ACC112 (cell line): ENCODE measurements around the gene TERC.
A peak's percentile ranks its signal among the peaks of the same experiment; 100 is the strongest.

Source experiments
- H2AFZ ChIP-seq: fragments of 200-600 bp; sonication (generic); one replicate; pipeline ENCODE4 v1.6.0; 2017; ENCODE audit warnings: antibody characterized with exemption, low read length; ENCODE audit not compliant: unreplicated experiment
- H3K27ac ChIP-seq: fragments of 200-600 bp; sonication (generic); 2 replicates; pipeline ENCODE4 v1.5.1; 2014; ENCODE audit warnings: low read depth, mild to moderate bottlenecking, antibody characterized with exemption, low read length, moderate library complexity
- H3K27me3 ChIP-seq: fragments of 200-600 bp; sonication (generic); 2 replicates; pipeline ENCODE4 v1.6.1; 2014; ENCODE audit warnings: mild to moderate bottlenecking, antibody characterized with exemption, low read length, moderate library complexity, mixed read lengths; ENCODE audit not compliant: insufficient read depth
- H3K36me3 ChIP-seq: fragments of 200-600 bp; sonication (generic); 2 replicates; pipeline ENCODE4 v1.6.1; 2016; ENCODE audit warnings: mild to moderate bottlenecking, antibody characterized with exemption, low read length, moderate library complexity, mixed read lengths; ENCODE audit not compliant: insufficient read depth
- H3K4me1 ChIP-seq: fragments of 200-600 bp; sonication (generic); one replicate; pipeline ENCODE4 v1.6.1; 2016; ENCODE audit warnings: low read length, mixed read lengths; ENCODE audit not compliant: insufficient read depth, unreplicated experiment, control insufficient read depth
- H3K4me3 ChIP-seq: fragments of 200-600 bp; sonication (generic); 2 replicates; pipeline ENCODE4 v1.5.1; 2014; ENCODE audit warnings: mild to moderate bottlenecking, low read depth, low read length
- H3K79me2 ChIP-seq: fragments of 200-600 bp; sonication (generic); one replicate; pipeline ENCODE4 v1.6.0; 2016; ENCODE audit warnings: low read length; ENCODE audit not compliant: control insufficient read depth, unreplicated experiment, insufficient read depth

TERC gene

DNA sequence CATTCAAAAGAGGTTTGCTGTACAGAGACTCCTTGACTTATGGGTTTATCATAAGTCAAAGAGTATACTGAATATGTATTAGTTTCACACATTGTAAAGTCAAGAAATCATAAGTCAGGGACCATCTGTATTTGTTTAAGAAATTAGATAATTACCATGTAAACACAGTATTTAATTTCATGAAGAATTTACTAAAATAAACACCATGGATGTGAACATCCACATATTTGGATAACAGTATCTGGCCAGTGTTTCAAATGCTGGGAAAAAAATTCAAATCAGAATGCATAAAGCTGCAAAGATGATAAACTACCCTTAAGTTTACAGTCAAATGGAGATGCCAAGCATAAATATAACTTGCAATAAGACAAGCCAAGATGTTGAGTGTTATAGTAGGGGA, 25.4 kb upstream of the TERC start:
- Histone ChIP-seq H3K4me3 (no peak overlapping the region), H2AFZ (no peak overlapping the region), H3K27ac (no peak overlapping the region), H3K27me3 (no peaks in the 10 kb centered on the region), H3K4me1 (peaks cover 10% of the 10 kb centered on the region), H3K79me2 (no peaks in the 10 kb centered on the region), H3K36me3 (peaks cover 48% of the 10 kb centered on the region)

DNA sequence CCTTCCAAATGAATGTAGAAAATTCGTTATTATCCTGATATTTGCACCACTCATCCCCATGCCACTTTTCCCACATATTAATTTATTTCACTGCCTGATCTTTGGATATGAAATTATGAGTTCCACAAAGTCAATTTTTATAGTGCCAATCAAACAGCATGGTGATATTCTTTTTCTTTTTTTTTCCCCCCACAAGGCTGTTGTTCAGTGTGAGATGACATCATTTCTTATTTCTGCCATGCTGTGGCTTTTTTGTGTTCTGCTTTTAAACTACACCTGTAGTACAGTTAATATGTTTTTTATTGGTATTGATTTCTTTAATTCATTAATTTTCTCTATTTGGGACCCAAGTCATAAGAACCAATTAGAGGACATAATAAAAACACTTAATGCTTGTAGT, 22.9 kb upstream of the TERC start:
- Histone ChIP-seq H3K27me3 (no peaks in the 10 kb centered on the region), H3K4me1 (peaks cover 10% of the 10 kb centered on the region), H3K79me2 (no peaks in the 10 kb centered on the region), H3K4me3 (no peak overlapping the region), H2AFZ (no peak overlapping the region), H3K27ac (no peak overlapping the region), H3K36me3 (peaks cover 50% of the 10 kb centered on the region)

DNA sequence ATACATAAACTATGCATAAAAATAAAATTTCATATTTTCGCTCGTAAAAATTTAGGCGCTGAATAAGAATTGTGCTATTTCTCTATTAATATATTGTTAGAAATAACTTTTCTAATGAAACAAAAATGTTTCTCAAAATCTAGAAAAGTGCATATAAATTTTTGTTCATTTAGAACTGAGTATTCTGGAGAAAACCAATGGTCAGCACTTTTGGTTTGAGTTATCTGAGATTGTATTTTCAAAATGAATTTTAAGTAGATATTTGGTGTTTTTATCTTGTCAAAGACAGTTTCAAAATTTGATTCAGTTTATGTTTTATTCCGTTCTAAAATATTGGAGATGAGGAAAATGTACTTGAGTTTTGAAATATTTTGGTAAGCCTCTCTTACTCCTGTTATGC, 22.3 kb upstream of the TERC start:
- no peaks in the 10 kb centered on the region for H3K79me2 ChIP-seq
- no peak overlapping the region for H3K4me3 ChIP-seq
- H3K36me3 ChIP-seq = peaks cover 46% of the 10 kb centered on the region
- H3K27ac ChIP-seq = no peak overlapping the region
- no peaks in the 10 kb centered on the region for H3K27me3 ChIP-seq
- H2AFZ ChIP-seq = no peak overlapping the region
- H3K4me1 ChIP-seq = peaks cover 10% of the 10 kb centered on the region

DNA sequence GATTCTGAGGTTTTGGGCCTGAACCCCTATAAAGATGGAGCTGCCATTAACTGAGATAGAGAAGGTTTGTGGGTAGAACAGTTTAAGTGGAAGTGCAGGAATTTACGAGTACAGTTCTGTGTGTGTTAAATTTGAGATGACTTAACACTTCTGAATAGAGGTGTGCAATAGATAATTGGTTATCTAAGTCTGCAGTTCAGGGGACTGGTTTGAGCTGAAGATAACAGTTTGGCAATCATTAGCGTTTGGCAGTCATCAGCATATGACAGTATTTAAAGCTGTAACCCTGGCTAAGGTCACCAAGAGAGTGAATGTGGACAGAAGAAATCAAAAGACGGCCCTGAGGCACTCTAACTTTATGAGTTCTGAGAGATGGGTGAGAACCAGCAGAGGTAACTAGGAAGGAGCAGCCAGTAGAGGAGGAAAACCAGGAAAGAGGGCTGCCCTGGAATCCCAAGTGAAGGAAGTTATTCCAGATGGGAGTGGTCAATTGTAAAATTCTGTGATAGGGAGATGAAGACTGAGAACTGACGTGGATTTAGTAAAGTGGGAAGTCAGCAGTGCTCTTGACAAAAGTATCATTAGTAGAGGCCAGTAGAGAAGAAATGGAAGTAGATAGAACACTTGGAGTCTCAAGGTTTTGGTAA, 16.5 kb upstream of the TERC start:
- Histone ChIP-seq H2AFZ (no peak overlapping the region), H3K27ac (no peak overlapping the region), H3K36me3 (peaks cover 61% of the 10 kb centered on the region), H3K79me2 (peaks cover 12% of the 10 kb centered on the region), H3K27me3 (no peaks in the 10 kb centered on the region), H3K4me1 (no peaks in the 10 kb centered on the region), H3K4me3 (no peak overlapping the region)

GRCh38 chr3:169780742-169781141, 15.9 kb upstream of the TERC start:
- peaks cover 61% of the 10 kb centered on the region for H3K36me3 ChIP-seq

GRCh38 chr3:169777822-169778221, 13.0 kb upstream of the TERC start:
- H3K4me1 ChIP-seq = peaks cover 18% of the 10 kb centered on the region
- H2AFZ ChIP-seq = no peak overlapping the region
- H3K4me3 ChIP-seq = no peak overlapping the region
- peaks cover 69% of the 10 kb centered on the region for H3K36me3 ChIP-seq
- peaks cover 39% of the 10 kb centered on the region for H3K79me2 ChIP-seq
- no peak overlapping the region for H3K27ac ChIP-seq
- no peaks in the 10 kb centered on the region for H3K27me3 ChIP-seq

More at GRCh38 chr3:169780742-169781141, 15.9 kb upstream of the TERC start:
- Histone ChIP-seq H3K79me2 (peaks cover 18% of the 10 kb centered on the region), H3K4me3 (no peak overlapping the region), H3K27me3 (no peaks in the 10 kb centered on the region), H3K4me1 (no peaks in the 10 kb centered on the region), H3K27ac (no peak overlapping the region), H2AFZ (no peak overlapping the region)

DNA sequence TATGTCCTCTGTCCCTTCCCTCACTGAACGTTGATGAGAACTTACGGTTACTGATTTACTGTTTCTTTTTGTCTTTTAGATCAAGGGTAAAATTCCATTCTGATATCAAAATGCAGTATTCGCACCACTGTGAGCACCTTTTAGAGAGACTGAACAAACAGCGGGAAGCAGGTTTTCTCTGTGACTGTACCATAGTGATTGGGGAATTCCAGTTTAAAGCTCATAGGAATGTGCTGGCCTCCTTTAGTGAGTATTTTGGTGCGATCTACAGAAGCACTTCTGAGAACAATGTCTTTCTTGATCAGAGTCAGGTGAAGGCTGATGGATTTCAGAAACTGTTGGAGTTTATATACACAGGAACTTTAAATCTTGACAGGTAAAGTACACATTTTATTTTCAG, 9.3 kb upstream of the TERC start:
- Histone ChIP-seq H3K27ac (peak overlapping the region; percentile 92; the same call in 1 of the 2 replicates), H3K4me1 (peaks cover 18% of the 10 kb centered on the region), H3K4me3 (peak overlapping the region; percentile 86), H3K27me3 (no peaks in the 10 kb centered on the region), H3K36me3 (peaks cover 42% of the 10 kb centered on the region), H2AFZ (no peak overlapping the region), H3K79me2 (peaks cover 37% of the 10 kb centered on the region)

GRCh38 chr3:169772897-169773816, 8.3 kb upstream of the TERC start, which contains the start of gene MYNN:
MYNN (plus strand) TSS chr3:169773396; CDS start chr3:169774296, 900 bp downstream.
- Histone ChIP-seq H3K27ac (peak within 1 kb of the TSS; percentile 92), H3K36me3 (peaks cover 35% of the 10 kb centered on the region), H2AFZ (peak within 1 kb of the TSS; percentile 99), H3K4me1 (peaks cover 18% of the 10 kb centered on the region), H3K79me2 (peaks cover 34% of the 10 kb centered on the region), H3K4me3 (peak within 1 kb of the TSS; percentile 86), H3K27me3 (no peaks in the 10 kb centered on the region)

DNA sequence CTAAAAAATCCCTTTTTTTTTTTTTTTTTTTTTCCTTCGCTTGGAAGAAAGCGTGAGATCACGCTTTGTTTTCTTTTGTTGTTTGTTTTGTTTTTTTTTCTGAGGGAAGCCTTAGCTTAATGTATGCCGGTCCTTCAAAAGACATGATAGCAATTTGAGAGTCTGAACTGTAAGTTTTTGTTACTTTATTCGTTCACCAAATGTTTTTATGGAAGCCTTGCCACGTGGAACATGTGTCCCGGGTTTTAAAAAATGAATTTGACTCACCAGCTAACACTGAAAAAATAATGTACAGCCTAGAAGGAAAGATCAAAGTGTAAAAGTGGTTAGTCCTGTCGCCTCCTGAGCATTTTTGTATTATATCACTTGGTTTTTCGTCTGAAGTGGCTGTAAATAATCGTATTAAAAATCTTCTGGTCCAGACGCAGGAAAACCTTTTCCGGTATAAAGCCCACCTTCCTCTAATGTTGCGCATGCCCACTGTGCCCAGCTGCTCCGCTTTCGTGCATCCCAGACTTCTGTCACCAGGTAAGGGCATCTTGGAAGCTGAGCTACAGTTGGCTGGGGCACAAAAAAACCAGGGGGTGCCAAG, 7.5 kb upstream of the TERC start:
- H3K4me1 ChIP-seq = peaks cover 18% of the 10 kb centered on the region
- peak overlapping the region; percentile 86 for H3K4me3 ChIP-seq
- H3K27ac ChIP-seq = peak overlapping the region; percentile 92
- no peaks in the 10 kb centered on the region for H3K27me3 ChIP-seq
- peaks cover 32% of the 10 kb centered on the region for H3K79me2 ChIP-seq
- H2AFZ ChIP-seq = peak overlapping the region; percentile 99
- peaks cover 29% of the 10 kb centered on the region for H3K36me3 ChIP-seq

DNA sequence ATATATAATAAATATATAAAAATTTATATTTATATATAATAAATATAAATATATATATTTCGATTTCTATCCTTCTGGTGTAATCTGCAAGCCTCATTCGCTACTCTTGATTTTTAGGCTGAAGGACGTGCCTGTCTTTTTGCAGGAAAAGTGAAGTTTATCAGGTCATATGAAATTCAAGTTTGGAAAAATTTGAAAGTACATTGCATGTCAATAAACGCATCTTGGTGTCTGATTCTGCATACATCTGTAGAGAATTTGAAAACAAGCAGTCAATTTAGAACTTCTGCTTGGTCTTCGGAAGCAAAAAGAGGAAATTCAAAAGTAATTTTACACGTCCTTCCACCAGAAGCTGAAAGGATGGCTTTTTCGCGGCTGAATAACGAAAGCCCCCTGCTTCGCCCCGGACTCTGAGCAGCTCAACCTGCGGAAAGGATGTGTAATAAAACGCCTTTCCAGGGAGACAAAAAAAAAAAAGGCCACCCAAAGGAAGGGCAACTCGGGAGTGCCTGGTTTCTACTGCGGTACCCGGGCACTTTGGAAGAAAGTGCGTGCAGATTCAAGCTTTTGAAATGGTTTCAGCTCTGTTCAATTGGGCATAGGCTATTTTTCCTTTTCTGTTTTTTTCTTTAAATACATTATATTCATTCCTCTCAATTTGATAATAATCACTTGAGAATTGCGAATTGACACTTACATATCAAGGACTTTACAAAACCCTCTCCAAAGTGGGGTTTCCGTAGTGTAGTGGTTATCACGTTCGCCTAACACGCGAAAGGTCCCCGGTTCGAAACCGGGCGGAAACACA, 6.8 kb upstream of the TERC start:
- Histone ChIP-seq H3K79me2 (peaks cover 28% of the 10 kb centered on the region), H3K4me3 (peak overlapping the region; percentile 86), H2AFZ (peak overlapping the region; percentile 98), H3K4me1 (peaks cover 18% of the 10 kb centered on the region), H3K27me3 (no peaks in the 10 kb centered on the region), H3K36me3 (peaks cover 24% of the 10 kb centered on the region), H3K27ac (peak overlapping the region; percentile 92)
